ENCODE measurements around the gene GTPBP10.

GTPBP10 gene

GRCh38 chr7:90383422-90383821 is 36.9 kb downstream of the GTPBP10 start:
- Histone ChIP-seq H3K27ac (ENCODE audit: low read depth, low read length) (no peak overlapping the region), H3K4me3 (ENCODE audit: low read depth, low read length) (no peak overlapping the region), H3K36me3 (ENCODE audit: control insufficient read depth, insufficient read depth, low read length) (peaks cover 70% of the 10 kb centered on the region), H3K9ac (ENCODE audit: low read depth, low read length) (no peak overlapping the region), H3K4me1 (ENCODE audit: control insufficient read depth, insufficient read depth, low read length) (no peaks in the 10 kb centered on the region), H3K27me3 (ENCODE audit: control insufficient read depth, insufficient read depth, low read length) (no peaks in the 10 kb centered on the region), H3K9me3 (ENCODE audit: control insufficient read depth, insufficient read depth, low read length) (no peaks in the 10 kb centered on the region)

DNA sequence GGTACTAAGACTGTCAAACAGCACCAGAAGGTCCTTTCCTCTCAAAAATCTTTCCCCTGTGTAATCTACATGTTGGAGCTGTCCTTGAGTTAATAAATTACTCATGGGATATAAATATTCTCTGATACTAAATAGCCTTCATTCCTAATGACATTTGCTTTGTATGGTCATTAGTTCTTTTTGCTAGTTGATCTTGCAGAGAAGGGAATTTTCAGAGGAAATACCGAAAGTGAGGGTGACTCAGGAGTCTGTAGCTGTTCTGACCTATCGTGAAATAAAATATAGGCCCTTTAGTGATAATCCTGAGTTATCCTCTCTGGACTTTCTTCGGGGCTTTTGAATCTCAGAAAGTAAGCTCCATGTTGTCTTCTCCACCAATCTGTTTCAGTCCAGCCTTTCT is 37.3 kb downstream of the GTPBP10 start:
- Histone ChIP-seq H3K9ac (ENCODE audit: low read depth, low read length) (no peak overlapping the region), H3K27ac (ENCODE audit: low read depth, low read length) (no peak overlapping the region), H3K4me3 (ENCODE audit: low read depth, low read length) (no peak overlapping the region), H3K36me3 (ENCODE audit: control insufficient read depth, insufficient read depth, low read length) (peaks cover 66% of the 10 kb centered on the region), H3K9me3 (ENCODE audit: control insufficient read depth, insufficient read depth, low read length) (no peaks in the 10 kb centered on the region), H3K27me3 (ENCODE audit: control insufficient read depth, insufficient read depth, low read length) (no peaks in the 10 kb centered on the region), H3K4me1 (ENCODE audit: control insufficient read depth, insufficient read depth, low read length) (no peaks in the 10 kb centered on the region)

GRCh38 chr7:90384433-90384832 is 37.9 kb downstream of the GTPBP10 start:
- Histone ChIP-seq H3K4me1 (ENCODE audit: control insufficient read depth, insufficient read depth, low read length) (no peaks in the 10 kb centered on the region), H3K27ac (ENCODE audit: low read depth, low read length) (no peak overlapping the region), H3K36me3 (ENCODE audit: control insufficient read depth, insufficient read depth, low read length) (peaks cover 60% of the 10 kb centered on the region), H3K4me3 (ENCODE audit: low read depth, low read length) (no peak overlapping the region), H3K9me3 (ENCODE audit: control insufficient read depth, insufficient read depth, low read length) (no peaks in the 10 kb centered on the region), H3K27me3 (ENCODE audit: control insufficient read depth, insufficient read depth, low read length) (no peaks in the 10 kb centered on the region), H3K9ac (ENCODE audit: low read depth, low read length) (no peak overlapping the region)

GRCh38 chr7:90387470-90388240 is 41.1 kb downstream of the GTPBP10 start:
- no peak overlapping the region for H3K9ac ChIP-seq (ENCODE audit: low read depth, low read length)
- H3K27ac ChIP-seq (ENCODE audit: low read depth, low read length), result no peak overlapping the region
- peaks cover 37% of the 10 kb centered on the region for H3K36me3 ChIP-seq (ENCODE audit: control insufficient read depth, insufficient read depth, low read length)
- no peaks in the 10 kb centered on the region for H3K9me3 ChIP-seq (ENCODE audit: control insufficient read depth, insufficient read depth, low read length)
- no peaks in the 10 kb centered on the region for H3K27me3 ChIP-seq (ENCODE audit: control insufficient read depth, insufficient read depth, low read length)
- no peaks in the 10 kb centered on the region for H3K4me1 ChIP-seq (ENCODE audit: control insufficient read depth, insufficient read depth, low read length)
- H3K4me3 ChIP-seq (ENCODE audit: low read depth, low read length), result no peak overlapping the region

DNA sequence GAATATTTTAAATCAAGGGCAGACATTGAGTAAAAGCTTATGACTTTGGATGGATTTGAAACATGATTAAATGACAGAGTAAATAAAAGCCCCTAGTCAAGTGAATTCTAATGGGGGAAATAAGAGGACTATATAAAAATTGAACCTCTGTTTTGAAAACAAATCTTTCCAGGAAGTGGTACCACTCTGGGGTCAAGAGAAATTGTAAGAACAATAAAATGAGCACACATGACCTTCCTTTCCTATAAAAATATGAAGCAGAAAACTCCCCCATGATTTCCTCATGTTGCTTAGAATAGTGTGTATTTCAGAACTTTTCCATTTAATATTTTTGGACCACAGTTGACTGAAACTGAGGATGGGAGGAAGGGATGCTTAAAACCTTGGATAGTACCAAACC is 44.4 kb downstream of the GTPBP10 start:
- no peak overlapping the region for H3K9ac ChIP-seq (ENCODE audit: low read depth, low read length)
- H3K36me3 ChIP-seq (ENCODE audit: control insufficient read depth, insufficient read depth, low read length), result peaks cover 9% of the 10 kb centered on the region; the same call in 1 of the 2 replicates
- H3K9me3 ChIP-seq (ENCODE audit: control insufficient read depth, insufficient read depth, low read length), result no peaks in the 10 kb centered on the region
- H3K4me1 ChIP-seq (ENCODE audit: control insufficient read depth, insufficient read depth, low read length), result no peaks in the 10 kb centered on the region
- H3K27me3 ChIP-seq (ENCODE audit: control insufficient read depth, insufficient read depth, low read length), result no peaks in the 10 kb centered on the region
- H3K27ac ChIP-seq (ENCODE audit: low read depth, low read length), result no peak overlapping the region
- H3K4me3 ChIP-seq (ENCODE audit: low read depth, low read length), result no peak overlapping the region

GRCh38 chr7:90391488-90391887 is 45.0 kb downstream of the GTPBP10 start:
- Histone ChIP-seq H3K4me1 (ENCODE audit: control insufficient read depth, insufficient read depth, low read length) (no peaks in the 10 kb centered on the region), H3K36me3 (ENCODE audit: control insufficient read depth, insufficient read depth, low read length) (peaks cover 8% of the 10 kb centered on the region; the same call in 1 of the 2 replicates), H3K27ac (ENCODE audit: low read depth, low read length) (no peak overlapping the region), H3K9ac (ENCODE audit: low read depth, low read length) (no peak overlapping the region), H3K27me3 (ENCODE audit: control insufficient read depth, insufficient read depth, low read length) (no peaks in the 10 kb centered on the region), H3K4me3 (ENCODE audit: low read depth, low read length) (no peak overlapping the region), H3K9me3 (ENCODE audit: control insufficient read depth, insufficient read depth, low read length) (no peaks in the 10 kb centered on the region)

GRCh38 chr7:90396420-90396819 is 49.9 kb downstream of the GTPBP10 start:
- H3K4me1 ChIP-seq (ENCODE audit: control insufficient read depth, insufficient read depth, low read length), result no peaks in the 10 kb centered on the region
- H3K4me3 ChIP-seq (ENCODE audit: low read depth, low read length), result no peak overlapping the region
- no peaks in the 10 kb centered on the region for H3K36me3 ChIP-seq (ENCODE audit: control insufficient read depth, insufficient read depth, low read length)
- no peak overlapping the region for H3K27ac ChIP-seq (ENCODE audit: low read depth, low read length)
- H3K9ac ChIP-seq (ENCODE audit: low read depth, low read length), result no peak overlapping the region
- no peaks in the 10 kb centered on the region for H3K9me3 ChIP-seq (ENCODE audit: control insufficient read depth, insufficient read depth, low read length)
- no peaks in the 10 kb centered on the region; the same call in 1 of the 2 replicates for H3K27me3 ChIP-seq (ENCODE audit: control insufficient read depth, insufficient read depth, low read length)

- Histone ChIP-seq H3K27ac (ENCODE audit: low read depth, low read length) (no peak overlapping the region), H3K4me3 (ENCODE audit: low read depth, low read length) (no peak overlapping the region), H3K4me1 (ENCODE audit: control insufficient read depth, insufficient read depth, low read length) (peaks cover 4% of the 10 kb centered on the region; the same call in 1 of the 2 replicates), H3K27me3 (ENCODE audit: control insufficient read depth, insufficient read depth, low read length) (no peaks in the 10 kb centered on the region; the same call in 1 of the 2 replicates), H3K9me3 (ENCODE audit: control insufficient read depth, insufficient read depth, low read length) (no peaks in the 10 kb centered on the region), H3K36me3 (ENCODE audit: control insufficient read depth, insufficient read depth, low read length) (peaks cover 17% of the 10 kb centered on the region), H3K9ac (ENCODE audit: low read depth, low read length) (no peak overlapping the region)
Observed at GRCh38 chr7:90401989-90402388, 55.5 kb downstream of the GTPBP10 start.

- H3K36me3 ChIP-seq (ENCODE audit: control insufficient read depth, insufficient read depth, low read length), result peaks cover 25% of the 10 kb centered on the region
- no peak overlapping the region for H3K9ac ChIP-seq (ENCODE audit: low read depth, low read length)
- H3K27ac ChIP-seq (ENCODE audit: low read depth, low read length), result no peak overlapping the region
- no peaks in the 10 kb centered on the region; the same call in 1 of the 2 replicates for H3K27me3 ChIP-seq (ENCODE audit: control insufficient read depth, insufficient read depth, low read length)
- peaks cover 4% of the 10 kb centered on the region; the same call in 1 of the 2 replicates for H3K4me1 ChIP-seq (ENCODE audit: control insufficient read depth, insufficient read depth, low read length)
- no peaks in the 10 kb centered on the region for H3K9me3 ChIP-seq (ENCODE audit: control insufficient read depth, insufficient read depth, low read length)
- H3K4me3 ChIP-seq (ENCODE audit: low read depth, low read length), result peak overlapping the region; percentile 85
Observed at GRCh38 chr7:90402785-90403173, 56.3 kb downstream of the GTPBP10 start.

GRCh38 chr7:90403174-90404113 is 56.9 kb downstream of the GTPBP10 start, which contains the start of gene CLDN12:
Gene CLDN12, plus strand, starts transcription at chr7:90403461. Its CDS starts 9,216 bp downstream, at chr7:90412677.
- H3K4me1 ChIP-seq (ENCODE audit: control insufficient read depth, insufficient read depth, low read length), result peaks cover 4% of the 10 kb centered on the region; the same call in 1 of the 2 replicates
- H3K4me3 ChIP-seq (ENCODE audit: low read depth, low read length), result peak within 1 kb of the TSS; percentile 85
- peak within 1 kb of the TSS; percentile 82 for H3K27ac ChIP-seq (ENCODE audit: low read depth, low read length)
- H3K36me3 ChIP-seq (ENCODE audit: control insufficient read depth, insufficient read depth, low read length), result peaks cover 31% of the 10 kb centered on the region
- H3K9ac ChIP-seq (ENCODE audit: low read depth, low read length), result peak within 1 kb of the TSS; percentile 74
- H3K9me3 ChIP-seq (ENCODE audit: control insufficient read depth, insufficient read depth, low read length), result no peaks in the 10 kb centered on the region
- H3K27me3 ChIP-seq (ENCODE audit: control insufficient read depth, insufficient read depth, low read length), result no peaks in the 10 kb centered on the region; the same call in 1 of the 2 replicates
